DMS53 (cell line): ENCODE data around the gene SBNO2.
A peak's percentile ranks its signal among the peaks of the same experiment; 100 is the strongest.

Source experiments
- DNase-seq: peaks from one replicate; lab custom pipeline; 2025; lab: John Stamatoyannopoulos, UW

The SBNO2 gene

GRCh38 chr19:1070931-1071791, 102.9 kb downstream of the SBNO2 start:
- peak; percentile 59 for DNase-seq

GRCh38 chr19:1070576-1070930, 103.5 kb downstream of the SBNO2 start:
- peak; percentile 33 for DNase-seq

- DNase-seq = peak; percentile 33
Observed at GRCh38 chr19:1069009-1069779, 104.9 kb downstream of the SBNO2 start.

GRCh38 chr19:1068009-1069001, 105.8 kb downstream of the SBNO2 start:
- DNase-seq = no peak

- DNase-seq = peak; percentile 40
Observed at GRCh38 chr19:1067341-1067957, 106.6 kb downstream of the SBNO2 start.

GRCh38 chr19:1066748-1067340, 107.2 kb downstream of the SBNO2 start, which contains the start of gene ARHGAP45:
Gene ARHGAP45 (plus strand): TSS chr19:1067167. CDS start chr19:1067406, 239 bp downstream.
- DNase-seq = peak; percentile 45

GRCh38 chr19:1066251-1066747, 107.8 kb downstream of the SBNO2 start:
- no peak for DNase-seq

- peak; percentile 75 for DNase-seq
Observed at GRCh38 chr19:1065606-1066109, 108.4 kb downstream of the SBNO2 start.

GRCh38 chr19:1064661-1065605, 109.1 kb downstream of the SBNO2 start:
- peak; percentile 83 for DNase-seq

GRCh38 chr19:1063909-1064660, 110.0 kb downstream of the SBNO2 start:
- DNase-seq = peak; percentile 55

- peak; percentile 56 for DNase-seq
Observed at GRCh38 chr19:1063030-1063908, 110.8 kb downstream of the SBNO2 start.

GRCh38 chr19:1062387-1063029, 111.6 kb downstream of the SBNO2 start:
- no peak for DNase-seq

GRCh38 chr19:1061987-1062386, 112.1 kb downstream of the SBNO2 start:
- no peak for DNase-seq

- DNase-seq = no peak
Observed at GRCh38 chr19:1060689-1061088, 113.4 kb downstream of the SBNO2 start.

- no peak for DNase-seq
Observed at GRCh38 chr19:1058112-1058511, 116.0 kb downstream of the SBNO2 start.
